SK-N-SH treated with all-trans-retinoic acid at 6 μM for 48 hours (cell line): ENCODE measurements around the gene DSC1.

Experiments
- CSDC2 ChIP-seq: fragments of 250-450 bp; sonication (Bioruptor Pico); IDR thresholded peaks from 2 replicates; pipeline ENCODE4 v1.5.0; 2020; ENCODE audit warnings: mild to moderate bottlenecking, moderate library complexity
- GLIS3 ChIP-seq: fragments of 250-450 bp; sonication (Bioruptor Pico); IDR thresholded peaks from 2 replicates; pipeline ENCODE4 v1.5.0; 2020; ENCODE audit warnings: mild to moderate bottlenecking, moderate library complexity
- ISL1 ChIP-seq: fragments of 250-450 bp; sonication (Bioruptor Pico); IDR thresholded peaks from 2 replicates; pipeline ENCODE4 v2.1.2; 2022; ENCODE audit warnings: mild to moderate bottlenecking, moderate library complexity
- PATZ1 ChIP-seq: fragments of 250-450 bp; sonication (Bioruptor Pico); IDR thresholded peaks from 2 replicates; pipeline ENCODE4 v1.8.0; 2020; ENCODE audit warnings: mild to moderate bottlenecking, moderate library complexity, borderline replicate concordance
- ZC3H10 ChIP-seq: fragments of 250-450 bp; sonication (Bioruptor Pico); IDR thresholded peaks from 2 replicates; pipeline ENCODE4 v1.5.1; 2021; ENCODE audit warnings: mild to moderate bottlenecking, moderate library complexity
- ZFP3 ChIP-seq: fragments of 250-450 bp; sonication (Bioruptor Pico); IDR thresholded peaks from 2 replicates; pipeline ENCODE4 v1.5.0; 2020; ENCODE audit warnings: mild to moderate bottlenecking, moderate library complexity
- ZFP30 ChIP-seq: fragments of 450-650 bp; formaldehyde crosslinking; IDR thresholded peaks from 2 replicates; pipeline ENCODE4 v1.5.0; 2022; ENCODE audit warnings: mild to moderate bottlenecking, moderate library complexity
- ZNF565 ChIP-seq: fragments of 450-650 bp; formaldehyde crosslinking; conservative IDR thresholded peaks from 2 replicates; pipeline ENCODE4 v1.5.0; 2020; ENCODE audit warnings: low read depth, mild to moderate bottlenecking, moderate library complexity

GRCh38 chr18:31129398-31130115 lies 33.1 kb downstream of the DSC1 start:
- TF ChIP-seq GLIS3 (CRISPR knock-in tag): no peak
- TF ChIP-seq PATZ1: no peak
- TF ChIP-seq ISL1 (CRISPR knock-in tag): no peak
- TF ChIP-seq CSDC2 (CRISPR knock-in tag): no peak
- no peak for TF ChIP-seq ZC3H10 (CRISPR knock-in tag)
- TF ChIP-seq ZFP30: no peak
- no peak for TF ChIP-seq ZNF565
- no peak for TF ChIP-seq ZFP3 (CRISPR knock-in tag)
